Melanocyte of skin (primary cell): Measurements from ENCODE around the gene FGG. TPM values are rescaled to one million over a fixed set of nuclear protein-coding genes. Genes with fewer than 3 reads are reported as not detected.

Experiments used
- total RNA-seq, 2 donors: library from RNA; depleted of rRNA; stranded (reverse); fragments of >200 nt; gene quantifications; 2 replicates each; pipeline ENCODE4 v1.2.3, GENCODE V29; 2012

The FGG gene
- total RNA-seq: not detected

DNA sequence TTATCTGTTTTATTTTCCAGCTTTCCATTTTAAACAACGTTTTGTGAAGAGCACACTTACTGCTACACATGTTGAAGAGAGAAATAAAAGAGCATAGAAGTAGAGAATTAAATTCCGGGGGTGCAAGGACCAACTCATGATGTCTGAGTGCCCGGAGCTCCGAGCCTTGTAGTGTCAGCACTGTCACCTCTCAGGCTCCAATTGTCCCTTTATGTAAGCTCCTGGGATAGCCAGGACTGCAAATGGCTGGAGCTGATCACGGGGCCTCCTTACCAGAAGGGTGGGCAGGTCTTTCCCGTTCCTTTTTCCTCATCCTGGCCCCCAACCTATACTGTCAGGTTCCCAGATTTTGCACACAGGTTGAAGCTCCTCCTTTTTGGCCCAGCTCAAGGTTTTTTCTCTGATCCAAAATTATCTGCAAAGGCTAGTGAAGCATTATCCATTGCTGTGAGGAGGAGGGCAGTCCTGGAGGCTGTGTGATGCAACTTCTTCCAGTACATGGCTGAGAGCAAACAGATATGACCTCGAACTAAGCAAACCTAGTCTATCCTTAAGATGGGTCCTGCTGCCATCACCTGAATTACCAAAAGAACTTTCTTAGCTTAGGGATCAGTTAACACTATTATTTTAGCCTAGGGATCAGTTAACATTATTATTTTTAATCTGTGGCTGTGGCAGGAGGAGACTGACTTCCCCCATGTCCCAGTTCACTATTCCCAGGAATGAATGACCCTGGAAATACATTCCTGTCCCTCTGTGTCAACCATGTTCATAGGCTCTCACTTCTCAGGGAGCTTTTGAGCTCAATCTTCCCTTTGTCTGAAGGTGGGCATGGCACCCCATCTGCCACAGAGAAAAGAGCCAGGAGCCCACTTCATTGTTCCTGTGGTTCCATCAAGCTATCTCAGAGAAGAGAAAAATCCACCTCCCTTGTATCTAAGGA lies at the start of gene FGG:
Gene FGG, minus strand, starts transcription at position 185 of the 943 bp plus-strand sequence. Its CDS starts 47 bp downstream, at position 138.

DNA sequence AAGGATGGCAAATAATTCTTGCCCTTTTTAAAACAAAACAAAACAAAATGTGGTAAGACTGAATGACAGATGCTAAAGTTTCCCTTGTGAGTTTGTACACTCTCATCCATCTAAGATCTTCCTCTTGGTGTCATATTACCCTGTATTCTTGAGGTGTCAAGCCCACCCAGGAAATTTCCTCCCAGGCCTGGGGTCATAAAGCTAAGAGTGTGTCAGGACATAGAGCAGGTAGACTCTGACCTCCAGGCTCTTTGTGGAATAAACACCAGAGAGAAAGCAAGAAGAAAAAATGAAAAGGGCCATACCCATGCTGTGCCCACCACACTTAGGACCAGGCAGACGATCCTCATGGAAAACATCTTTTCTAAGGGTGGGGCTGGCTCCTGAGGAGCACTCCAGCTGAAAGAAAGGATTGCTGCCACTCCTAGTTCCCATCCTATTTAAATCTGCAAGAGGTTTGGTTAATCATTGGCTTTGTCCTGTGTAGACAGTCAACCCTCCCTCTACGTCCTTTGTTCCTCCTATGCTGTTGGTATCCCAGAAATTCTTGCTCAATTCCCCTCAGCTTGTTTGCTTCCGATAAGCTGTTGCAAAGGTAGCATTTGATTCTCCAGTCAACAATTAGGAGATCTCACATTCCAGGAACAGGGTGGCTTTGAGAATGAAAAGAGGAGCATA lies 22.0 kb downstream of the FGG start, which contains the start of gene FGA:
Gene FGA, minus strand, starts transcription at position 414 of the 678 bp plus-strand sequence. Its CDS starts 55 bp downstream, at position 359.

DNA sequence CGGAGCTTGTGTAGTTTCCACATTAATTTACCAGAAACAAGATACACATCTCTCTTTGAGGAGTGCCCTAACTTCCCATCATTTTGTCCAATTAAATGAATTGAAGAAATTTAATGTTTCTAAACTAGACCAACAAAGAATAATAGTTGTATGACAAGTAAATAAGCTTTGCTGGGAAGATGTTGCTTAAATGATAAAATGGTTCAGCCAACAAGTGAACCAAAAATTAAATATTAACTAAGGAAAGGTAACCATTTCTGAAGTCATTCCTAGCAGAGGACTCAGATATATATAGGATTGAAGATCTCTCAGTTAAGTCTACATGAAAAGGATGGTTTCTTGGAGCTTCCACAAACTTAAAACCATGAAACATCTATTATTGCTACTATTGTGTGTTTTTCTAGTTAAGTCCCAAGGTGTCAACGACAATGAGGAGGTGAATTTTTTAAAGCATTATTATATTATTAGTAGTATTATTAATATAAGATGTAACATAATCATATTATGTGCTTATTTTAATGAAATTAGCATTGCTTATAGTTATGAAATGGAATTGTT lies 49.7 kb downstream of the FGG start, which contains the start of gene FGB:
Gene FGB, plus strand, starts transcription at position 315 of the 558 bp plus-strand sequence. Its CDS starts 8 bp downstream, at position 323.

Other genes with a start within 250 kb of the FGG start
- not detected for gene DCHS2, start 120.9 kb downstream of the FGG start, total RNA-seq
- gene PLRG1, start 62.3 kb downstream of the FGG start, total RNA-seq: 10 to 100 TPM; 69.5 to 90.2 TPM
- gene FGB, start 49.6 kb downstream of the FGG start, total RNA-seq: not detected
- not detected for gene FGA, start 21.9 kb downstream of the FGG start, total RNA-seq
- under 1 TPM; 0.33 to 0.69 TPM for gene LRAT, start 131.3 kb upstream of the FGG start, total RNA-seq
- under 1 TPM in 1 of 2 donors, not detected in 1; 0.34 TPM for gene RBM46, start 168.6 kb upstream of the FGG start, total RNA-seq